NB4 (cell line): ENCODE results near the gene ITPR2.
A peak's percentile ranks its signal among the peaks of the same experiment; 100 is the strongest.

Experiments used
- DNase-seq: peaks from one replicate; pipeline ENCODE4 v3.0.0; 2010; ENCODE audit warnings: low read depth
- H3K4me3 ChIP-seq: one replicate; pipeline ENCODE4 v1.5.1; 2011; ENCODE audit warnings: mild to moderate bottlenecking, low read depth, low read length, moderate library complexity
- MYC ChIP-seq: IDR thresholded peaks from 2 replicates; pipeline ENCODE4 v1.6.1; 2011; ENCODE audit warnings: low read depth, low read length
- POLR2A ChIP-seq: IDR thresholded peaks from 2 replicates; pipeline ENCODE4 v1.6.1; 2011; ENCODE audit warnings: mild to moderate bottlenecking; ENCODE audit not compliant: insufficient read length; ENCODE audit errors: extremely low read depth
- TF ChIP-seq, protein P1 (sequence below): IDR thresholded peaks from 2 replicates; pipeline ENCODE4 v1.6.1; 2011; ENCODE audit warnings: low read depth, low read length
- TF ChIP-seq, protein P2 (sequence below): IDR thresholded peaks from one replicate; pipeline ENCODE4 v1.5.1; 2012; ENCODE audit warnings: low read depth, low read length

The ITPR2 gene

GRCh38 chr12:26374934-26375680, 457.9 kb downstream of the ITPR2 start:
- no peak for DNase-seq
- TF ChIP-seq MYC = no peak
- TF ChIP-seq, protein P1, sequence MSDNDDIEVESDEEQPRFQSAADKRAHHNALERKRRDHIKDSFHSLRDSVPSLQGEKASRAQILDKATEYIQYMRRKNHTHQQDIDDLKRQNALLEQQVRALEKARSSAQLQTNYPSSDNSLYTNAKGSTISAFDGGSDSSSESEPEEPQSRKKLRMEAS = no peak
- TF ChIP-seq POLR2A = no peak
- TF ChIP-seq, protein P2, sequence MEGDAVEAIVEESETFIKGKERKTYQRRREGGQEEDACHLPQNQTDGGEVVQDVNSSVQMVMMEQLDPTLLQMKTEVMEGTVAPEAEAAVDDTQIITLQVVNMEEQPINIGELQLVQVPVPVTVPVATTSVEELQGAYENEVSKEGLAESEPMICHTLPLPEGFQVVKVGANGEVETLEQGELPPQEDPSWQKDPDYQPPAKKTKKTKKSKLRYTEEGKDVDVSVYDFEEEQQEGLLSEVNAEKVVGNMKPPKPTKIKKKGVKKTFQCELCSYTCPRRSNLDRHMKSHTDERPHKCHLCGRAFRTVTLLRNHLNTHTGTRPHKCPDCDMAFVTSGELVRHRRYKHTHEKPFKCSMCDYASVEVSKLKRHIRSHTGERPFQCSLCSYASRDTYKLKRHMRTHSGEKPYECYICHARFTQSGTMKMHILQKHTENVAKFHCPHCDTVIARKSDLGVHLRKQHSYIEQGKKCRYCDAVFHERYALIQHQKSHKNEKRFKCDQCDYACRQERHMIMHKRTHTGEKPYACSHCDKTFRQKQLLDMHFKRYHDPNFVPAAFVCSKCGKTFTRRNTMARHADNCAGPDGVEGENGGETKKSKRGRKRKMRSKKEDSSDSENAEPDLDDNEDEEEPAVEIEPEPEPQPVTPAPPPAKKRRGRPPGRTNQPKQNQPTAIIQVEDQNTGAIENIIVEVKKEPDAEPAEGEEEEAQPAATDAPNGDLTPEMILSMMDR = no peak
- no peak overlapping the region for H3K4me3 ChIP-seq

DNA sequence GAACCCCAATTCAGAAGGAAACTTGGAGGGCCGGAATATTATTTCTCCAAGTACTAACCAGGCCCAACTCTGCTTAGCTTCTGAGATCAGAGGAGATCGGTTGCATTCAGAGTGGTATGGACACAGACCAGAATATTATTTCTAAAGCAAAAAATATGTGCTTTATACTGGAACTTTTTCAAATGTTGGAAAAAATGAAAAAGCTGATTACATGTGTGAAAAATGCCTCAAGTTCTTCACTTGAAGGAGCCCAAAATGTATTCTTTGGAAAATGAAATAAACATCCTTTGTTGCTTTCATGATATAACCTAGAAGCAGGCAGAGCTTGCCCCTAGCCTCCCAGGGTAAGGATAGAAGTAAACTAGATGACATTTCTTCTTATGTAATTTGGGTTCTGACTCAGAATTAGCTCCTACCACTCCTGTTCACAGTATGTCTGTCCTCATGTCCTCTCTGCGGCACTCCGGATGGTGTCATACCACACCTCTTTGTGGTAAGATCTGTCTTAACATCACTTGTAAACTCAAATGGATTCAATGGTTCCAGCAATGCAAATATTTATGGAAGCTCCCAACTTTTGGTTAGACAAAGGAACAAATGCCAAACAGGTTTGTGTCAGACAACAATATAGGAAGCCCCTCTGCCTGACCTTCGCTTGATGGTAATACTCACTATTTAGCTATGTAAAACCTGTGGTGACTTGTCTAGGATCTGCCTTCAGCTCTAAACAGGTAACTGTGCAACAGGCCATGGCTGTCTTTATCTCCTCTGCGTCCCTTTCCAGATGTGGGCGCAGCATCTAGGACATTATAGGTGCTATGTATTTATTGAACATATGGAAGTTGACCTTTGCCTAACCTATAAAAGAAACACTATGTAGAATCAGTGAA, 459.1 kb downstream of the ITPR2 start:
- DNase-seq = no peak
- no peak overlapping the region for H3K4me3 ChIP-seq
- TF ChIP-seq, protein P1 = no peak
- TF ChIP-seq MYC (no peak), POLR2A (no peak)
- TF ChIP-seq, protein P2 = no peak

DNA sequence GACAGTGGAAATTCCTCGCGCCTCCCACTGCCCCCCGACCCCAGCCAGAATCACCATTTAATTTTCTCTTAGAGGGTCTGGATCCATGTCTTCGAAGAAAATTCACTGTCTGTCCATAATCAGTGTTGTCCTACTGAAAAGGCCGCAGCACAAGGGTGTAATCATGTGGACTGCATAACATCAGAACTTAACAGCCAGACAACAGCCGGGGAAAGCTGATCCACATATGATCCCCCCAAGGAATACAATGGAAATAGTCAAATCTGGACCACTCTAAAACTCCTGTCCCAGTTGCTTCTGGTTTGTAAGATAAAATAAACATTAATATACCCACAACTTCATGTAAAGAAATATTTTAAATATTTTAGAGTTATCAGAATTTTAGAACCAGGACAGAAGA, 460.1 kb downstream of the ITPR2 start:
- no peak for DNase-seq
- TF ChIP-seq, protein P1 = no peak
- TF ChIP-seq, protein P2 = no peak
- TF ChIP-seq POLR2A (no peak), MYC (no peak)

GRCh38 chr12:26370098-26370497, 462.9 kb downstream of the ITPR2 start:
- DNase-seq = no peak
- TF ChIP-seq, protein P1 = no peak
- no peak overlapping the region for H3K4me3 ChIP-seq

More for the DNA sequence above, 460.1 kb downstream of the ITPR2 start:
- H3K4me3 ChIP-seq = no peak overlapping the region

- H3K4me3 ChIP-seq = no peak overlapping the region
- DNase-seq = peak; percentile 64
- TF ChIP-seq POLR2A = no peak
- TF ChIP-seq, protein P2 = no peak
- TF ChIP-seq MYC = no peak
- TF ChIP-seq, protein P1 = no peak
Measured at GRCh38 chr12:26369588-26369987, 463.4 kb downstream of the ITPR2 start.
